ENCODE data around the gene KCNK3. TPM values are rescaled to one million over a fixed set of nuclear protein-coding genes. Genes with fewer than 3 reads are reported as not detected.

KCNK3 gene
- total and polyA plus RNA-seq, 2 donors (not counting 1 experiment from before 2014, with no cell fraction given): not detected

- Histone ChIP-seq H3K27ac (ENCODE audit: low read length in 2 of 2) (no peak overlapping the region), H4K20me1 (ENCODE audit: control insufficient read depth, insufficient read depth, low read length, poor library complexity, severe bottlenecking) (peaks cover 20% of the 10 kb centered on the region), H2AFZ (ENCODE audit: insufficient read depth, low read depth, low read length, poor library complexity, severe bottlenecking) (no peak overlapping the region), H3K4me2 (replicated peaks; ENCODE audit: low read depth, low read length, poor library complexity, severe bottlenecking) (no peak overlapping the region), H3K79me2 (ENCODE audit: control insufficient read depth, insufficient read depth, low read length) (peaks cover 7% of the 10 kb centered on the region), H3K36me3 (replicated peaks in 1 of 2; ENCODE audit: control extremely low read depth in 1 of 2, control insufficient read depth in 1 of 2, extremely low read depth in 1 of 2, insufficient read depth in 2 of 2, low read length in 1 of 2) (peaks cover 3 to 57% of the 10 kb centered on the region in 2 experiments), H3K4me1 (ENCODE audit: control insufficient read depth in 2 of 2, insufficient read depth in 2 of 2, low read length in 2 of 2) (no peaks in the 10 kb centered on the region), H3K4me3 (ENCODE audit: control extremely low read depth in 1 of 5, extremely low read depth in 1 of 5, insufficient read depth in 1 of 5, low read depth in 2 of 5, low read length in 4 of 5) (no peak overlapping the region), H3K9ac (ENCODE audit: low read length) (no peak overlapping the region), H3K27me3 (replicated peaks in 1 of 4; ENCODE audit: control extremely low read depth in 1 of 4, control insufficient read depth in 3 of 4, insufficient read depth in 4 of 4, low read length in 3 of 4) (no peaks in the 10 kb centered on the region), H3K9me3 (ENCODE audit: control extremely low read depth in 1 of 3, control insufficient read depth in 2 of 3, insufficient read depth in 1 of 3, low read length in 2 of 3) (no peaks in the 10 kb centered on the region)
- ChIA-PET POLR2A (no interaction called here), CTCF (no interaction called here)
- no peak for DNase-seq
- ATAC-seq (ENCODE audit: low read depth): no peak
- H3K4me1 Mint-ChIP-seq: peaks cover 5% of the 10 kb centered on the region
- no peak overlapping the region for H3K27ac Mint-ChIP-seq
- intact Hi-C loops (cut with micrococcal nuclease): no loop called here
- H3K4me3 Mint-ChIP-seq: no peak overlapping the region
- no peaks in the 10 kb centered on the region for H3K9me3 Mint-ChIP-seq (ENCODE audit: insufficient read depth)
- WGBS (ENCODE audit: insufficient coverage): 97% methylated on average over 5 of the region's 5 CpGs
- no peaks in the 10 kb centered on the region for H3K27me3 Mint-ChIP-seq
- TF ChIP-seq EZH2 (IDR thresholded peaks at IDR 0.05; ENCODE audit: borderline replicate concordance, insufficient read depth, low read depth, low read length, poor library complexity, severe bottlenecking) (no peak), CTCF (IDR thresholded peaks at IDR 0.05) (no peak)
Measured at GRCh38 chr2:26776195-26776800, 83.8 kb downstream of the KCNK3 start.

GRCh38 chr2:26778098-26778497 lies 85.6 kb downstream of the KCNK3 start:
- Histone ChIP-seq H3K4me2 (replicated peaks; ENCODE audit: low read depth, low read length, poor library complexity, severe bottlenecking) (no peak overlapping the region), H3K27ac (ENCODE audit: low read length in 2 of 2) (no peak overlapping the region), H3K36me3 (replicated peaks in 1 of 2; ENCODE audit: control extremely low read depth in 1 of 2, control insufficient read depth in 1 of 2, extremely low read depth in 1 of 2, insufficient read depth in 2 of 2, low read length in 1 of 2) (peaks cover 3 to 57% of the 10 kb centered on the region in 2 experiments), H3K79me2 (ENCODE audit: control insufficient read depth, insufficient read depth, low read length) (no peaks in the 10 kb centered on the region), H3K4me1 (ENCODE audit: control insufficient read depth in 2 of 2, insufficient read depth in 2 of 2, low read length in 2 of 2) (no peaks in the 10 kb centered on the region), H2AFZ (ENCODE audit: insufficient read depth, low read depth, low read length, poor library complexity, severe bottlenecking) (no peak overlapping the region), H3K9me3 (ENCODE audit: control extremely low read depth in 1 of 3, control insufficient read depth in 2 of 3, insufficient read depth in 1 of 3, low read length in 2 of 3) (no peaks in the 10 kb centered on the region), H3K27me3 (replicated peaks in 1 of 4; ENCODE audit: control extremely low read depth in 1 of 4, control insufficient read depth in 3 of 4, insufficient read depth in 4 of 4, low read length in 3 of 4) (no peaks in the 10 kb centered on the region), H4K20me1 (ENCODE audit: control insufficient read depth, insufficient read depth, low read length, poor library complexity, severe bottlenecking) (peaks cover 10% of the 10 kb centered on the region), H3K4me3 (ENCODE audit: control extremely low read depth in 1 of 5, extremely low read depth in 1 of 5, insufficient read depth in 1 of 5, low read depth in 2 of 5, low read length in 4 of 5) (no peak overlapping the region), H3K9ac (ENCODE audit: low read length) (no peak overlapping the region)
- ATAC-seq (ENCODE audit: low read depth) (no peak), DNase-seq (no peak)
- no peaks in the 10 kb centered on the region for H3K4me1 Mint-ChIP-seq
- H3K9me3 Mint-ChIP-seq (ENCODE audit: insufficient read depth): no peaks in the 10 kb centered on the region
- WGBS (ENCODE audit: insufficient coverage): 96% methylated on average over 18 of the region's 18 CpGs
- no peak overlapping the region for H3K27ac Mint-ChIP-seq
- ChIA-PET POLR2A (no interaction called here), CTCF (no interaction called here)
- intact Hi-C loops (cut with micrococcal nuclease): no loop called here
- TF ChIP-seq EZH2 (IDR thresholded peaks at IDR 0.05; ENCODE audit: borderline replicate concordance, insufficient read depth, low read depth, low read length, poor library complexity, severe bottlenecking) (no peak), CTCF (IDR thresholded peaks at IDR 0.05) (no peak)
- H3K4me3 Mint-ChIP-seq: no peak overlapping the region
- H3K27me3 Mint-ChIP-seq: no peaks in the 10 kb centered on the region

Measured in B cell (primary cell).